Stimulated activated CD4-positive, alpha-beta T cell treated with anti-CD3 and anti-CD28 coated beads, TNF-alpha, amount 100 ng/mL, for 24 hours (primary cell): Measurements from ENCODE around the gene PAPLN.

Source experiments
- DNase-seq, 3 experiments: peaks; one replicate each; pipeline ENCODE4 v3.0.0-alpha.2; 2020; ENCODE audit warnings: low read depth in 3 of 3

Gene PAPLN

DNA sequence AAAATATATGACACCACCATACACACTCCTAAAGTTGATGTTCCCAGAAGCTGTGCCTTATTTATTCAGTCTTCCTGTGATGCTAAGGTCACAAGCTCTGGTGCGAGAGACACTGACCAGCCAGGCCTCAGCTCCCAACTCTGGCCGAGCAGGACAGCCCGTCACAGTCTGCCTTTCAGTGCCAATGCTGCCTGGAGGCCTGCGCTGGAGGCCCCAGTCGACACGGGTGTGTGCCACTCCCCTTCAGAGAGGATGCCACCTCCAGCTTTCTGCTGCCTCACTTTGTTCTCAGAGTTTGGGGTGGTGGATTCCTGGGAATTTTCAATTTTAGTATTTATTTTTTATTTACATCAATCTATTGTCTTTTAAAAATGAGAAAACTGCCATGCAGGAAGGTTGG lies 7.3 kb upstream of the PAPLN start:
- no peak for DNase-seq

- no peak for DNase-seq
Observed at GRCh38 chr14:73231981-73232851, 5.1 kb upstream of the PAPLN start.

DNA sequence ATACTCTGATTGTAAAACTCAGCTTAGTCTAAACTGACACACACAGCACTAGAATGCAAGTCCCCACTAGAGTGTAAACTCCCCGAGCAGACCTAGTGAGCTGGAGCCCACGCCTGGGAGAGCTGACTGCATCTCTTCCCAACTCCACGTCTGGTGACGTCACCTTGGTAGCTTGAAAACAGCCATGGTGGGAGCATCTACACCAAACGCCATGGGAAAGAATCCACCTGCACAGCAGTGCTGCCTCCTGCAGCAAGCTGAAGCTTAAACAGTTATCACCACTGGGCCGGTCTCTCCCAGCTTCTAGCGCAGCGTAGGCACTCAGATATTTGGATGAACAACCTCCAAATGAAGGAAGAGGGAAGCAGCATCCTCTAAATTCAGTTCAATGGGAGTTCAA lies 4.3 kb upstream of the PAPLN start:
- DNase-seq = no peak

DNA sequence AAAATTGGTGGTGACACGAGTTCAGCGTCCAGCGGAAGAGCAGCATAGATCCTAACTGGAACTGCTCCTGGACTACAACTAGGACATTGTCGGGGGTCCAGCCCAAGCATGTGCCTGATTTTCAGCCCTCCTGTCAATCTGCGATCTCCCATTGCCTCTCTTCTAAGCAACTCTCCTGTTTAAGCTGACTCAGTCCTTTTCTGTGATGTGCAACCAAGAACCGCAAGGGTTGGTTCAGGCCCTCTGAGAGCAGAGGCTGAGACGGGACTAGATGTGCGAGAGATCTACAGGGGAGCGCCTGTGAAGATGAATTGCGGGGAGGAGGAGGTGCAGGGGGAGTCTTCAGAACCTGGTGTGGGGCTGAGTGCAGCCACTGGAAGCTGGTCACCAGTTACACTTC lies 3.7 kb upstream of the PAPLN start:
- no peak for DNase-seq

DNA sequence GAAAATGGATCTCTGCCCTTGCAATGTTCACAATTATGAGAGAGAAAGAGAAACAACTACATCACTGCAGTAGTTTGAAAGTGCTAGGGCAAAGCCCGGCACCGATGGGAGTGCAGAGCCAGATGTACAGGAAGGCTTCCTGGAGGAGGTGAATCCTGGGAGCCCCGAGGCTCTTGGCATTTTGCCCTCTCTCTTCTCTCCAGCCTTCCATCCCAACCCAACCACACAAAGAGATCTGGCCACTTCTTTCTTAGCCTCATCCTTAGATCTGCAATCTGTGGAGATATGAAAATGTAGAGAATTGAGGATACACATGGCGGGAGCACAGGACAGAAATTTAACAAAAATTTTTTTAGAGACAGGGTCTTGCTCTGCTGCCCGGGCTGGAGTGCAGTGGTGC lies 3.3 kb upstream of the PAPLN start:
- DNase-seq = no peak

GRCh38 chr14:73234586-73235394 lies 2.5 kb upstream of the PAPLN start:
- DNase-seq = no peak

DNA sequence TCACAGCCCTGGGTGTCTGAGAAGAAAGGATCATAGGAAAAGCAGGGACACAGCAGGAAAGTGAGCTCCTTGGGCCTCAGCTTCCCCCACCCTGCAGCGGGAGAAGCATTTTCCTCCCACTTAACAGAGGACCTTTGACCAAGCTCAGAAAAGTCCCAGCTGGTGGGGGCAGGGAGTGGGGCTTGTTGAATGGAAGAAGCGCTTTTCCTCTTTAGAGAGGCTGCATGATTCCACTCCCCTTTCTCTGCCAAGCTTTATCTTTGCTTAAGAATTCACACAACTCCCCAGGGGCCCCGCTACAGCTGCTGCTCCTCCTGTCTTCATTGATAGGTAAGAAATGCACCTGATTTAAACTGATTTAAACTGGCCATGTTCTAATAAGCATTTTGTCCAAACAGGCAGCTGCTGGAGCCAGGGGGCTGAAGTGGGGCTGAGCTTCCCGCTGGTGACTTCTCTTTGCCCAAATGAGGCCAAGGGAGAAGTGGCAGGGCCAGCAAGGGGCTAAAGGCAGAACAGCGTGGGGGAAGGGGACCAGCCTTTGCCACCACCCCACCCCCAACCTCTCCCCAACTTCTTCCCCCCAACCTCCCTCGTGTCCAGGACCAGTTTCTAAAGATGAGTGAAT lies 1.7 kb upstream of the PAPLN start:
- DNase-seq = no peak

DNA sequence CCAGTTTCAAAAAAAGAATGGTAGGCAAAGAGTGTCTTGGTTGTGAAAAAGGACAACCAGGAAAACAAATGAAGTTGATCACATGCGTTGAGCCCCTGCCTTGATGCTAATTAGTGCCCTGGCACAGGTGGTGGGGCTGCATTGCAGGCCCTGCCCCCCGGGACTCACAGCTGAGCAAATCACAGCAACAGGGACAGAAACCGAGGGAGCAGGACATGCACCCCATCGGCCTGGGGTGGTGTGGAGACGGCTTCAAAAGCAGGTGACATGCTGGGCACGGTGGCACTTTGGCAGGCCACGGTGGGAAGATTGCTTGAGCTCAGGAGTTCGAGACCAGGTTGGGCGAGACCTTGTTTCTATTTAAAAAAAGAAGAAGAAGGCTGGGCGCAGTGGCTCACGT lies 1.1 kb upstream of the PAPLN start:
- no peak for DNase-seq

- no peak for DNase-seq
Observed at GRCh38 chr14:73236752-73237218, 521 bp upstream of the PAPLN start.

- DNase-seq = no peak
Observed at GRCh38 chr14:73237786-73238423, 599 bp downstream of the PAPLN start.

- DNase-seq = no peak
Observed at GRCh38 chr14:73238424-73238852, 1.1 kb downstream of the PAPLN start.

DNA sequence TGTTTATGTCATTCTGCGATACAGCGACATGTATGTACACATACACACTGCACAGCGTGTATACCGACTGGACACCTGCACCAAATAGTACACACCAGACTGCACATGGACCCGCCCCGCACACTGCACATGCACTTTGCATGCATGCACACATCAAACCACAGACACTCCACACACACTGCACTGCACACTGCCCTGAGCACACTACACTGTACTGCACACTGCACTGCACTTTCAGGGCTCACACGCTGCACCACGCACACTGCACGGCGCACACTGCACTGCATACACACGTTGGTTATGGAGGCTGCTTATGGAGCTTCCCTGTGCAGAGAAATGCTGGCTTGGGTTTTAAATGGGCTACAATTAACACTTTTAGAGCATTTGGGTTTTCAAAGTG lies 1.6 kb downstream of the PAPLN start:
- DNase-seq = no peak

- no peak for DNase-seq
Observed at GRCh38 chr14:73239393-73240241, 2.3 kb downstream of the PAPLN start.

- DNase-seq = no peak
Observed at GRCh38 chr14:73240816-73241480, 3.6 kb downstream of the PAPLN start.

DNA sequence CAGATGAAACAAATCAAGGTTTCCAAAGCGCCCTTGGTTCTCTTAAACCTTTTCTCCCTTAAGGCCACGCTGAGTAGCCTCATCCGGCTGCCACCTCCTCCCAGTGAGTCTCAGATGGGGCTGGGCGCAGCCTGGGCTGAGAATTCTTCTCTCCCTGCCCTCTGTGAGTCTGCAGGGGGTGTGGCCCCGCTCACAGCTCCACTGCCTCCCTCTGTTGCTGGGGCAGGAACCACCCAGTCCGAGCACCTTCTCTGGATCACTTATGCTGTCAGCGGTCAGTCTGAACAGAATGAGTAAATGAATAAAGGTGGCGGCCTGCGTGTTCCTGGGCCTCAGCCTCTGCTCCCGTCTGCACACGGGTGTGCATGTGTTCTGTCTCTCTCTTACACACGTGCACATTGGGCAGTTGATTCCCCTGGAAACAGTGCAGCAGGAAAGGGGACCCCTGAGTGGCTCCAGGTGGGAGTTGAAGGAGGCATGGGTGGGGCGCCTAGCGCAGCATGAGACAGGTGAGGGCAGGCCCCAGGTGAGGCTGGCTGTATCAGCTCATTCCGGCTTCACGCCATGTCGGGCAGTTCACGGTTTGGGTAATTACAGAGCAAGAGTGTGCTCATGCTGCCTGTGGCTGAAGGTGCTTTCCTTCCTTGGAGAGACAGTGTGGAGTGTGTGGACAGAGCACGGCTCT lies 4.3 kb downstream of the PAPLN start:
- no peak for DNase-seq

GRCh38 chr14:73242357-73242901 lies 5.1 kb downstream of the PAPLN start:
- no peak for DNase-seq

DNA sequence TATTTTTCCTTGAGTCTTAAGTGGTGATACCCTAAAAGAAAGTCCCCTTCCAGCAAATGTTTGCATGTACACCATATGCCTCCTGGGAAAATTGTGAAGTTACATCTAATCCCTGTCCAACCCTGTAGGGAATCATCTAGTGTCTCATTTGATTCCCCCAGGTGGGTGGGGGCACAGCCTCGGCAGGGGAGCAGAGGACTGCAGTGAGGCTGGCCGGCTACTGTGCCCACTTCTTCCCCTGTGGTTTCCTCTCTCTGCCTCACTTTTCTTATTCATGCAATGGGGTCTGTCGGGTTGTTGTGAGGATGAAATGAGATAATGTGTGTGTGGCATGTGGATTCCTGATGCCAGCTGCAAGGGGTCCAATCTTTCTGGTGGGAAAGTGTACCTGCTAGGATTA lies 6.0 kb downstream of the PAPLN start:
- no peak for DNase-seq

GRCh38 chr14:73243748-73244147 lies 6.4 kb downstream of the PAPLN start:
- DNase-seq = no peak

GRCh38 chr14:73244541-73245290 lies 7.4 kb downstream of the PAPLN start:
- DNase-seq = no peak
